SK-N-SH (cell line): ENCODE measurements around the gene RNF157. TPM values are rescaled to one million over a fixed set of nuclear protein-coding genes. Genes with fewer than 3 reads are reported as not detected.

Source experiments
- EP300 ChIP-seq, 2 experiments: IDR thresholded peaks; 2 replicates each; pipeline versions ENCODE4 v1.4.0 to v1.6.1; 2012; ENCODE audit warnings: borderline replicate concordance in 1 of 2, low read depth in 1 of 2, low read length in 1 of 2
- GATA2 ChIP-seq: sonication (generic); formaldehyde crosslinking; IDR thresholded peaks from 2 replicates; pipeline ENCODE4 v1.5.0; 2020; ENCODE audit warnings: mild to moderate bottlenecking, missing genetic modification reagents
- IRF3 ChIP-seq: fragments of 150-350 bp; IDR thresholded peaks from 2 replicates; pipeline ENCODE4 v1.6.1; 2016; ENCODE audit warnings: mild to moderate bottlenecking, low read depth, low read length
- JUND ChIP-seq: IDR thresholded peaks from 2 replicates; pipeline ENCODE4 v1.4.0; 2012
- MAX ChIP-seq: IDR thresholded peaks from 2 replicates; pipeline ENCODE4 v1.4.0; 2012; ENCODE audit warnings: low read depth
- MXI1 ChIP-seq: IDR thresholded peaks from 2 replicates; pipeline ENCODE4 v1.6.1; 2012; ENCODE audit warnings: mild to moderate bottlenecking, low read depth, low read length, improper control_type of control experiment
- NRF1 ChIP-seq: IDR thresholded peaks from 2 replicates; pipeline ENCODE4 v1.6.1; 2012; ENCODE audit warnings: low read depth, mild to moderate bottlenecking, low read length
- POLR2AphosphoS5 ChIP-seq: IDR thresholded peaks from 2 replicates; pipeline ENCODE4 v1.6.1; 2012; ENCODE audit warnings: low read depth, low read length
- RCOR1 ChIP-seq: fragments of 150-350 bp; IDR thresholded peaks from 2 replicates; pipeline ENCODE4 v1.6.1; 2017; ENCODE audit warnings: antibody characterized with exemption, low read length
- REST ChIP-seq: IDR thresholded peaks from 2 replicates; pipeline ENCODE4 v1.6.1; 2012; ENCODE audit warnings: mild to moderate bottlenecking, low read depth, low read length, moderate library complexity
- RFX5 ChIP-seq: IDR thresholded peaks from 2 replicates; pipeline ENCODE4 v1.6.1; 2012; ENCODE audit warnings: mild to moderate bottlenecking, improper control_type of control experiment, low read length
- SIN3A ChIP-seq: IDR thresholded peaks from 2 replicates; pipeline ENCODE4 v1.6.1; 2012; ENCODE audit warnings: low read depth, mild to moderate bottlenecking, low read length, moderate library complexity, borderline replicate concordance
- TCF12 ChIP-seq: IDR thresholded peaks from 2 replicates; pipeline ENCODE4 v1.4.0; 2012
- YY1 ChIP-seq: IDR thresholded peaks from 2 replicates; pipeline ENCODE4 v1.4.0; 2012; ENCODE audit warnings: low read depth, mild to moderate bottlenecking
- polyA plus RNA-seq, 3 experiments: library from polyadenylated mRNA; depleted of rRNA; stranded (reverse); fragments of >200 nt; gene quantifications; 2 replicates each; pipeline ENCODE4 v1.2.3, GENCODE V29; 2012

The RNF157 gene
- polyA plus RNA-seq, 1 of the 3 experiments (the other 2 are of a cell fraction), result 5.2 TPM

GRCh38 chr17:76182016-76182764 is 58.1 kb downstream of the RNF157 start (continued):
- TF ChIP-seq YY1 (no peak), RCOR1 (no peak), EP300 (IDR thresholded peaks at IDR 0.05; ENCODE audit: borderline replicate concordance in 1 of 2, low read depth in 1 of 2, low read length in 1 of 2) (peak in 1 of 2 experiments; percentile 31; a peak in 1 of 4 replicates), POLR2AphosphoS5 (no peak), MAX (peak; percentile 88), SIN3A (peak; percentile 74), RFX5 (peak; percentile 52; the same call in 1 of the 2 replicates), TCF12 (no peak), MXI1 (peak; percentile 99), REST (0 out of 2 replicates have a peak, but pooled peaks have one; percentile 30), GATA2 (CRISPR knock-in tag) (no peak), NRF1 (peak; percentile 18; the same call in 1 of the 2 replicates), JUND (no peak), IRF3 (no peak)
